GM13976 (cell line): ENCODE measurements around the gene MALRD1.

Experiments used
- DNase-seq: peaks from one replicate; pipeline ENCODE4 v3.0.0; 2012; ENCODE audit warnings: low spot score
- CTCF ChIP-seq: IDR thresholded peaks from 2 replicates; pipeline ENCODE4 v1.5.1; 2012; ENCODE audit warnings: borderline replicate concordance, mild to moderate bottlenecking; ENCODE audit not compliant: insufficient read depth; ENCODE audit errors: extremely low read depth, missing control alignments, control extremely low read depth
- in situ Hi-C: fragments of 300-500 bp; cut with MboI; formaldehyde crosslinking; loops from one replicate; pipeline ENCODE4 v1.12.0; 2022; ENCODE audit warnings: low sequenced_read_pairs, mixed read lengths, inconsistent platforms; ENCODE audit not compliant: unreplicated experiment

Gene MALRD1

GRCh38 chr10:19611775-19612174 is 563.2 kb downstream of the MALRD1 start:
- TF ChIP-seq CTCF = no peak
- in situ Hi-C loops = no loop called here
- no peak for DNase-seq

GRCh38 chr10:19616966-19617365 is 568.4 kb downstream of the MALRD1 start:
- in situ Hi-C loops = no loop called here
- no peak for DNase-seq
- TF ChIP-seq CTCF = no peak

- no peak for TF ChIP-seq CTCF
- in situ Hi-C loops = no loop called here
- DNase-seq = no peak
Observed at GRCh38 chr10:19620811-19621210, 572.2 kb downstream of the MALRD1 start.

- DNase-seq = no peak
- no peak for TF ChIP-seq CTCF
- in situ Hi-C loops = no loop called here
Observed at GRCh38 chr10:19623321-19623720, 574.7 kb downstream of the MALRD1 start.

GRCh38 chr10:19626156-19626555 is 577.6 kb downstream of the MALRD1 start:
- in situ Hi-C loops = no loop called here

GRCh38 chr10:19628767-19629560 is 580.4 kb downstream of the MALRD1 start:
- TF ChIP-seq CTCF = no peak
- no peak for DNase-seq
- in situ Hi-C loops = no loop called here

More at GRCh38 chr10:19626156-19626555, 577.6 kb downstream of the MALRD1 start:
- TF ChIP-seq CTCF = no peak
- DNase-seq = no peak
